Brain microvascular endothelial cell (primary cell): Measurements from ENCODE around the gene USP15.

Experiments used
- DNase-seq: peaks from one replicate; pipeline ENCODE4 v3.0.0-alpha.2; 2020
- H3K27ac ChIP-seq: fragments of 250-450 bp; sonication (Bioruptor Pico); 2 replicates; pipeline ENCODE4 v1.5.1; 2020; ENCODE audit warnings: mild to moderate bottlenecking, moderate library complexity
- H3K27me3 ChIP-seq: fragments of 250-450 bp; sonication (Bioruptor Pico); replicated peaks from 2 replicates; pipeline ENCODE4 v1.5.1; 2020; ENCODE audit warnings: mild to moderate bottlenecking
- H3K36me3 ChIP-seq: fragments of 250-450 bp; sonication (Bioruptor Pico); replicated peaks from 2 replicates; pipeline ENCODE4 v1.5.1; 2020; ENCODE audit warnings: mild to moderate bottlenecking
- H3K4me3 ChIP-seq: 2 replicates; pipeline ENCODE4 v1.5.1; 2011; ENCODE audit warnings: low read depth, mild to moderate bottlenecking, control low read depth, low read length, moderate library complexity
- in situ Hi-C: cut with HindIII; loops from 2 replicates; pipeline ENCODE4 v1.10.0; 2017; ENCODE audit warnings: low sequenced_read_pairs, low pct_ligation_motif_present
- TF ChIP-seq, protein P1 (sequence below): IDR thresholded peaks from 2 replicates; pipeline ENCODE4 v1.5.1; 2011; ENCODE audit warnings: low read depth, mild to moderate bottlenecking, moderate library complexity, low read length, control low read depth, inconsistent platforms; ENCODE audit errors: missing control alignments

Gene USP15

DNA sequence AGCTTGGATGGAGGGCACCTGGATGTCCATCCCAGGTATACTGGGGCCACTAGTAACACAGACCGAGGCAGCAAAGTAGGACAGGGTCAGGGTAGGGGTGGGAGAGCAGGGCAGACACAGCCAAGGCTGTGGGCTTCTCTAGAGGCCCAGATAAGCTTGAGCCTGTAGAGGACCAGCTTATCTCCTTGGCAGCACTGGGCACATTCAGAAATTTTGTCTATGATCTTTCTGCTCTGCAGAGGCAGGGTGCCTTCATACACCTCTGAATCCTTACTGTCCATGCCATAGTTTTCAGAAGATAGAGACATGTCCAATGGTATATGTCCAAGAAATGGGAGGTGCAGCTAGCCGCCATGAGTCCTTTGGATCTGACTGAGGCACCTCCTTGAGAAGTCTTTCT lies 26.4 kb upstream of the USP15 start:
- in situ Hi-C loops: no loop called here
- TF ChIP-seq, protein P1, sequence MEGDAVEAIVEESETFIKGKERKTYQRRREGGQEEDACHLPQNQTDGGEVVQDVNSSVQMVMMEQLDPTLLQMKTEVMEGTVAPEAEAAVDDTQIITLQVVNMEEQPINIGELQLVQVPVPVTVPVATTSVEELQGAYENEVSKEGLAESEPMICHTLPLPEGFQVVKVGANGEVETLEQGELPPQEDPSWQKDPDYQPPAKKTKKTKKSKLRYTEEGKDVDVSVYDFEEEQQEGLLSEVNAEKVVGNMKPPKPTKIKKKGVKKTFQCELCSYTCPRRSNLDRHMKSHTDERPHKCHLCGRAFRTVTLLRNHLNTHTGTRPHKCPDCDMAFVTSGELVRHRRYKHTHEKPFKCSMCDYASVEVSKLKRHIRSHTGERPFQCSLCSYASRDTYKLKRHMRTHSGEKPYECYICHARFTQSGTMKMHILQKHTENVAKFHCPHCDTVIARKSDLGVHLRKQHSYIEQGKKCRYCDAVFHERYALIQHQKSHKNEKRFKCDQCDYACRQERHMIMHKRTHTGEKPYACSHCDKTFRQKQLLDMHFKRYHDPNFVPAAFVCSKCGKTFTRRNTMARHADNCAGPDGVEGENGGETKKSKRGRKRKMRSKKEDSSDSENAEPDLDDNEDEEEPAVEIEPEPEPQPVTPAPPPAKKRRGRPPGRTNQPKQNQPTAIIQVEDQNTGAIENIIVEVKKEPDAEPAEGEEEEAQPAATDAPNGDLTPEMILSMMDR: no peak
- no peak overlapping the region for H3K4me3 ChIP-seq
- DNase-seq: no peak
- H3K27ac ChIP-seq: no peak overlapping the region
- no peaks in the 10 kb centered on the region for H3K27me3 ChIP-seq
- H3K36me3 ChIP-seq: no peaks in the 10 kb centered on the region

DNA sequence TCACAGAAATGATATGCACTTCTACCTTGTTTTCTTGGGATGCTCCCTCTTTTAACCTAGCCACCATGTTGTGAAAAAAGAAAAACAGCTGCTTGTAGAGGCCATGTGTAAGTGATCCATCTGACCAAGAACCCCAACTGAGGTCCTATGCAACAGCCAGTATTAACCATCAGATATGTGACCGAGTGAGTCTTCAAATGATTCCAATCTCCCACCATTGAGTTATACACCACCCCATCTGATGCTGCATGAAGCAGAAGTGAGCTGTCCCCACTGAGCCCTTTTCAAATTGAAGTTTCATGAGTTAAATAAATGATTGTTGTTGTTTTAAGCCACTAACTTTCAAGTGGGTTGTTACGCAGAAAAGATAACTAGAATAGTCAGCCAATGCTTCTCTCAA lies 20.6 kb upstream of the USP15 start:
- Histone ChIP-seq H3K4me3 (no peak overlapping the region), H3K27me3 (no peaks in the 10 kb centered on the region), H3K36me3 (no peaks in the 10 kb centered on the region), H3K27ac (no peak overlapping the region)
- in situ Hi-C loops: no loop called here
- TF ChIP-seq, protein P1: no peak
- DNase-seq: no peak

DNA sequence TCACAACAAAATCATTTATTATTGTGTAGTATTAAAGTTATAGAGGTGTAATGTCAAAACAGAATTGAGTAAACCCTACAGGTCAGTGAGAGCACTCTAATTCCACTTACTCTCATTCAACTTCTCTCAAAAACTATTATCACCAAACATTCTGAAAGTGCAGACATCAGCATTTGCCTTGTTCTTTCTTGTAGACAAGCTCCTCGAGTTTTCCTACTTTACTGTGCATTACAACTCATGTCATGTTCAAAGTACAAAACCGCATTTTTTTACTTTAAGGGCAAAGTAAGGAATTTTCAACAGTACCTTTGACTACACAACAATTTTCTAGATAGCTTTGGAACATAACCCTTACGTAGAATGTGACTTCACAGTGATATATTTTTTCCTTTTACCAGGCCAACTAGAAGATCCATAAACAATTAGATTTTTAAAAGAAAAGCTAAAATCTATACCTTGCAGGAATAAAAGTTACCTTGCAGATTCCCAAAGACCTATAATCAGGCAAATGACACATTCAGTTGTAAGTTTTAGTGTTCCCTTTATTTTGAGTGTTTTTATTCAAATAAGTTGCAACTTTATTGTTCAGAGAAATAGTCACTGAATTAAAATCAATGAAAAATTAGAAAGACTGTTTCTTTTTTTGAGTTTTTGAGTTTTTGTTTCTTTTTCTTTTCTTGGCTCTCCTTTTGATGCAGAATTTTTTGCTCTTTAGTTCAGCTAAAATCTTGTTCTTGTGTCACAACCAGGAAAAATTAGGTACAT lies 12.7 kb upstream of the USP15 start:
- in situ Hi-C loops: no loop called here
- TF ChIP-seq, protein P1: no peak
- no peaks in the 10 kb centered on the region for H3K36me3 ChIP-seq

DNA sequence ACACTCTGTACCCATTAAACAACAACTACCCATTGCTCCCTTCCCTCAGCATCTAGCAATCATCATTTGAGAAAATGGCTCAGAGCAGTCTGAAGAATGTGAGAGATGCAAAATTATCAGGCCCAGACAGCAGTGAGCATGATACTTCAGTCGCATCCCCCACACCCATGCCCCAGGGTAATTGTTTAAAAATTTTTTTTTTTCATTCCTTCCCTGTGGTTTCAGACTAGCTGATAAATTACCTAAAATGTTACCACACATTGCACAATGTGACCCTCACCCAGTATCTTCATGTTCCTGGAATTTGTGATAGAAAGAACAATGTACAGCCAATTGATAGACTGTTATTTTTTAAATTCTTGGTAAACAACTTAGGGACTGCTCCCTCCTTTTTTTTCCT lies 11.3 kb upstream of the USP15 start:
- no peaks in the 10 kb centered on the region for H3K27me3 ChIP-seq
- H3K36me3 ChIP-seq: no peaks in the 10 kb centered on the region
- in situ Hi-C loops: no loop called here
- no peak overlapping the region for H3K27ac ChIP-seq
- DNase-seq: peak; percentile 2
- TF ChIP-seq, protein P1: no peak
- H3K4me3 ChIP-seq: no peak overlapping the region

More for the DNA sequence above, 12.7 kb upstream of the USP15 start:
- no peak overlapping the region for H3K27ac ChIP-seq
- no peak overlapping the region for H3K4me3 ChIP-seq
- H3K27me3 ChIP-seq: no peaks in the 10 kb centered on the region
- DNase-seq: no peak

DNA sequence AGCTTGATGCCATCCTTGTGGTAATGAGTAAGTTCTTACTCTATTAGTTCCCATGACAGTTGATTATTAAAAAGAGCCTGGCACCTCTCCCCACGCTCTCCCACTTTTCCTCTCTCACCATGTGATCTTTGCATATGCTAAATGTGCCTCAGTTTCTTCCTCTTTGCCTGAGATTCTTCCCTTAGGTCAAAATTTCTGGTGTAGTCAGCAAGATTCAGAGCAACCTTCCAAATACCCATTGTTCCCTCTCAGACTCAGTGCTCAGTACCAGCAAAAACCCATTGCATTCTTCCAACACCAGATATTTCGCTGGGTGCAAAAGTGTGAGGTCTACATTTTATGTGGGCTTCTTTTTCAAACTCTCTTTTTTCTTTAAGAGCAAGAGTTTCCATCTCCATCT lies 10.8 kb upstream of the USP15 start:
- DNase-seq: no peak
- in situ Hi-C loops: no loop called here
- no peaks in the 10 kb centered on the region for H3K27me3 ChIP-seq
- no peaks in the 10 kb centered on the region for H3K36me3 ChIP-seq
- no peak overlapping the region for H3K4me3 ChIP-seq
- H3K27ac ChIP-seq: no peak overlapping the region
- TF ChIP-seq, protein P1: no peak
